ENCODE data around the gene SHLD1.
"Not testable (repeated sequence)": the region's sequence is repeated elsewhere in the genome, so short reads cannot be mapped to it uniquely, and the experiment has no call there.

Gene SHLD1

DNA sequence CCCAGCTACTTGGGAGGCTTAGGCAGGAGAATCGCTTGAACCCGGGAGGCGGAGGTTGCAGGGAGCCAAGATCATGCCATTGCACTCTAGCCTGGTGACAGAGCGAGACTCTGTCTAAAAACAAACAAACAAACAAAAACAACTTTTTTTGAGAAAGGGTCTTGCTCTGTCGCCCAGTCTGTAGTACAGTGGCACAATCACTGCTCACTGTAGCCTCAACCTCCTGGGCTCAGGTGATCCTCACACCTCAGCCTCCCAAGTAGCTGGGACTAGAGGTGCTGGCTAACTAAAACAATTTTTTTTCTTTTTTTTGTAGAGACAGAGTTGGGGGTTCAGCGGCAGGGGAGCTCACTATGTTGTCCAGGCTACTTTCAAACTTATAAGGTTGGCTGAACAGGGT, 28.8 kb upstream of the SHLD1 start:
- not testable (repeated sequence) for H2BK15ac ChIP-seq (ENCODE audit: low read length); H3K18ac ChIP-seq (ENCODE audit: low read length); H4K8ac ChIP-seq (ENCODE audit: low read depth, low read length); H3K4me1 ChIP-seq (ENCODE audit: control insufficient read depth in 2 of 2, insufficient read depth in 1 of 2, low read depth in 1 of 2, low read length in 2 of 2); DNase-seq (ENCODE audit: low spot score); H2BK12ac ChIP-seq (ENCODE audit: low read length); H3K9ac ChIP-seq (ENCODE audit: low read depth, low read length, poor library complexity); H3K36me3 ChIP-seq (replicated peaks in 1 of 2; ENCODE audit: control insufficient read depth in 2 of 2, insufficient read depth in 2 of 2, low read length in 2 of 2); H3K9me3 ChIP-seq (replicated peaks in 1 of 2; ENCODE audit: control insufficient read depth in 2 of 2, insufficient read depth in 1 of 2, low read depth in 1 of 2, low read length in 2 of 2); H2BK5ac ChIP-seq (ENCODE audit: low read length); H4K91ac ChIP-seq (ENCODE audit: low read depth, low read length, poor library complexity); H3K4ac ChIP-seq (ENCODE audit: low read length); H2AFZ ChIP-seq (ENCODE audit: low read length); H3K14ac ChIP-seq (ENCODE audit: low read length); H3K27ac ChIP-seq (replicated peaks; ENCODE audit: low read length); H2BK120ac ChIP-seq (ENCODE audit: low read depth, low read length); H2AK5ac ChIP-seq (ENCODE audit: low read depth, low read length); H3K23ac ChIP-seq (ENCODE audit: low read depth, low read length, poor library complexity); H3K79me1 ChIP-seq (ENCODE audit: low read depth, low read length); H3K4me3 ChIP-seq (ENCODE audit: low read length in 2 of 2); H3K4me2 ChIP-seq (ENCODE audit: insufficient read depth, low read length, poor library complexity, severe bottlenecking); H3K27me3 ChIP-seq (ENCODE audit: control insufficient read depth in 3 of 3, insufficient read depth in 3 of 3, low read depth in 1 of 3, low read length in 3 of 3)
- no CpG with 5 or more reads among the region's 6 CpGs for WGBS, 2 donors (ENCODE audit: extremely low coverage in 2 of 2, insufficient read length in 2 of 2, insufficient replicate concordance in 1 of 2)

DNA sequence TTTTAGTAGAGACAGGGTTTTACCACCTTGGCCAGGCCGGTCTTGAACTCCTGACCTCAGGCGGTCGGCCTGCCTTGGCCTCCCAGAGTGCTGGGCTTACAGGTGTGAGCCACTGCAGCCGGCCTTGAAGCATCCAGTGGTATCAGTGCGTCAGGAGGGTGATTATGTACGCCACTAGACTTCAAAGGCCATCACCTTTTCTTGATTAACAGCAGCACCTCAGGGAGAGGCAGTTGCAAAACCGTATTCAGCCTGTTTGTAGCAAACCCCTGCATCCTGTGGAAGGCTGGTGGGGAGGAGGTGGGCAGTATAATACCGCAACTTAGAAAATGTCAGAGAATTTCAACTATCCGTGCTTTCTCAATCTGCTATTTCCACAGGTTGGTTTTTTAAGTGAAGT, 27.3 kb upstream of the SHLD1 start:
- Histone ChIP-seq H3K23ac (ENCODE audit: low read depth, low read length, poor library complexity) (no peak overlapping the region), H2BK12ac (ENCODE audit: low read length) (no peak overlapping the region), H2BK5ac (ENCODE audit: low read length) (no peak overlapping the region), H4K91ac (ENCODE audit: low read depth, low read length, poor library complexity) (no peak overlapping the region), H3K36me3 (replicated peaks in 1 of 2; ENCODE audit: control insufficient read depth in 2 of 2, insufficient read depth in 2 of 2, low read length in 2 of 2) (no peaks in the 10 kb centered on the region), H3K9me3 (replicated peaks in 1 of 2; ENCODE audit: control insufficient read depth in 2 of 2, insufficient read depth in 1 of 2, low read depth in 1 of 2, low read length in 2 of 2) (peaks cover 0 to 2% of the 10 kb centered on the region in 2 donors), H3K9ac (ENCODE audit: low read depth, low read length, poor library complexity) (no peak overlapping the region), H3K79me1 (ENCODE audit: low read depth, low read length) (no peaks in the 10 kb centered on the region), H3K4me1 (ENCODE audit: control insufficient read depth in 2 of 2, insufficient read depth in 1 of 2, low read depth in 1 of 2, low read length in 2 of 2) (no peaks in the 10 kb centered on the region), H3K4me3 (ENCODE audit: low read length in 2 of 2) (no peak overlapping the region), H2BK120ac (ENCODE audit: low read depth, low read length) (no peak overlapping the region), H3K18ac (ENCODE audit: low read length) (no peak overlapping the region), H3K4me2 (ENCODE audit: insufficient read depth, low read length, poor library complexity, severe bottlenecking) (no peak overlapping the region), H3K27me3 (ENCODE audit: control insufficient read depth in 3 of 3, insufficient read depth in 3 of 3, low read depth in 1 of 3, low read length in 3 of 3) (no peaks in the 10 kb centered on the region), H4K8ac (ENCODE audit: low read depth, low read length) (no peak overlapping the region), H2AK5ac (ENCODE audit: low read depth, low read length) (no peak overlapping the region), H3K4ac (ENCODE audit: low read length) (no peak overlapping the region), H3K27ac (replicated peaks; ENCODE audit: low read length) (no peak overlapping the region), H2AFZ (ENCODE audit: low read length) (no peak overlapping the region), H2BK15ac (ENCODE audit: low read length) (no peak overlapping the region), H3K14ac (ENCODE audit: low read length) (no peak overlapping the region)
- no CpG with 5 or more reads among the region's 9 CpGs for WGBS, 2 donors (ENCODE audit: extremely low coverage in 2 of 2, insufficient read length in 2 of 2, insufficient replicate concordance in 1 of 2)
- DNase-seq (ENCODE audit: low spot score): no peak

DNA sequence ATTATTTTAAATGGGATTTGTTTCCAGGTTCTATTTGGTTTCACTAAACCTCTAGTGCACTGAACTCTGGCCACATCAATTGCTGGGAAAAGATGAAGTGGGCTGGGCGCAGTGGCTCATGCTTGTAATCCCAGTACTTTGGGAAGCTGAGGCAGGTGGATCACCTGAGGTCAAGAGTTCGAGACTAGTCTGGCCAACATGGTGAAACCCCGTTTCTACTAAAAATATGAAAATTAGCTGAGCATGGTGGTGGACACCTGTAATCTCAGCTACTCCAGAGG, 25.1 kb upstream of the SHLD1 start:
- not testable (repeated sequence) for H2BK5ac ChIP-seq (ENCODE audit: low read length); H3K27ac ChIP-seq (replicated peaks; ENCODE audit: low read length); H4K91ac ChIP-seq (ENCODE audit: low read depth, low read length, poor library complexity); DNase-seq (ENCODE audit: low spot score); H2BK12ac ChIP-seq (ENCODE audit: low read length); H3K4me2 ChIP-seq (ENCODE audit: insufficient read depth, low read length, poor library complexity, severe bottlenecking); H3K79me1 ChIP-seq (ENCODE audit: low read depth, low read length); H3K4ac ChIP-seq (ENCODE audit: low read length); H3K14ac ChIP-seq (ENCODE audit: low read length); H2BK15ac ChIP-seq (ENCODE audit: low read length); H3K4me1 ChIP-seq (ENCODE audit: control insufficient read depth in 2 of 2, insufficient read depth in 1 of 2, low read depth in 1 of 2, low read length in 2 of 2); H3K36me3 ChIP-seq (replicated peaks in 1 of 2; ENCODE audit: control insufficient read depth in 2 of 2, insufficient read depth in 2 of 2, low read length in 2 of 2); H2AK5ac ChIP-seq (ENCODE audit: low read depth, low read length); H3K9ac ChIP-seq (ENCODE audit: low read depth, low read length, poor library complexity); H2AFZ ChIP-seq (ENCODE audit: low read length); H3K9me3 ChIP-seq (replicated peaks in 1 of 2; ENCODE audit: control insufficient read depth in 2 of 2, insufficient read depth in 1 of 2, low read depth in 1 of 2, low read length in 2 of 2); H4K8ac ChIP-seq (ENCODE audit: low read depth, low read length); H3K27me3 ChIP-seq (ENCODE audit: control insufficient read depth in 3 of 3, insufficient read depth in 3 of 3, low read depth in 1 of 3, low read length in 3 of 3); H3K23ac ChIP-seq (ENCODE audit: low read depth, low read length, poor library complexity); H2BK120ac ChIP-seq (ENCODE audit: low read depth, low read length); H3K4me3 ChIP-seq (ENCODE audit: low read length in 2 of 2); H3K18ac ChIP-seq (ENCODE audit: low read length)
- WGBS, 2 donors (ENCODE audit: extremely low coverage in 2 of 2, insufficient read length in 2 of 2, insufficient replicate concordance in 1 of 2): no CpG with 5 or more reads among the region's 3 CpGs

DNA sequence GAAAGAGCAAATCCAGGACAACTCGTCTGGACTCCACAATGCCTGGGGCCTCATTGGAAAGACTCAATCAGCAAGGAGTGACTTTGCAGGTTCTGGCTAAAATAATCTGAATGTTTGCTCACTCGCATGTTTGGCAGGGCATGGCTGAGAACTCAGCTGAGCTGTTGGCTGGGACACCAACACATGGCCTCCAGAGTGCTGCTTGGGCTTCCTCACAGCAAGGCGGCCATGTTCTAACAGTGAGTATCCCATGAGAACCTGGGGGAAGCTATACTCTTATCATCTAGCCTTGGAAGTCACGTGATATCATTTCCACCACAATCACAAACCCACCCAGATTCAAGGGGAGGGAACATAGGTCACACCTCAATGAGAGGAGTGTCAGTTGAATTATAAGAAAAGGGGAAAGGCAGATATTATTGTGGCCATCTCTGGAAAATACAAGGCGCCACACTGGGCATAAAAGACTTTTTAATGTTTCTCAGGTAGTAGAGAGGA, 23.1 kb upstream of the SHLD1 start:
- H3K9ac ChIP-seq (ENCODE audit: low read depth, low read length, poor library complexity): no peak overlapping the region
- H2BK120ac ChIP-seq (ENCODE audit: low read depth, low read length): no peak overlapping the region
- H3K36me3 ChIP-seq (replicated peaks in 1 of 2; ENCODE audit: control insufficient read depth in 2 of 2, insufficient read depth in 2 of 2, low read length in 2 of 2): no peaks in the 10 kb centered on the region
- peaks cover 0 to 5% of the 10 kb centered on the region in 2 donors for H3K4me1 ChIP-seq (ENCODE audit: control insufficient read depth in 2 of 2, insufficient read depth in 1 of 2, low read depth in 1 of 2, low read length in 2 of 2)
- no CpG with 5 or more reads among the region's 5 CpGs for WGBS, 2 donors (ENCODE audit: extremely low coverage in 2 of 2, insufficient read length in 2 of 2, insufficient replicate concordance in 1 of 2)
- no peak overlapping the region for H3K14ac ChIP-seq (ENCODE audit: low read length)
- no peak overlapping the region for H2AK5ac ChIP-seq (ENCODE audit: low read depth, low read length)
- H2BK5ac ChIP-seq (ENCODE audit: low read length): no peak overlapping the region
- H2AFZ ChIP-seq (ENCODE audit: low read length): no peak overlapping the region
- H4K8ac ChIP-seq (ENCODE audit: low read depth, low read length): no peak overlapping the region
- no peak overlapping the region for H4K91ac ChIP-seq (ENCODE audit: low read depth, low read length, poor library complexity)
- H3K27me3 ChIP-seq (ENCODE audit: control insufficient read depth in 3 of 3, insufficient read depth in 3 of 3, low read depth in 1 of 3, low read length in 3 of 3): no peaks in the 10 kb centered on the region
- H3K4me2 ChIP-seq (ENCODE audit: insufficient read depth, low read length, poor library complexity, severe bottlenecking): no peak overlapping the region
- H3K23ac ChIP-seq (ENCODE audit: low read depth, low read length, poor library complexity): no peak overlapping the region
- H3K9me3 ChIP-seq (replicated peaks in 1 of 2; ENCODE audit: control insufficient read depth in 2 of 2, insufficient read depth in 1 of 2, low read depth in 1 of 2, low read length in 2 of 2): peaks cover 0 to 2% of the 10 kb centered on the region in 2 donors
- H3K79me1 ChIP-seq (ENCODE audit: low read depth, low read length): no peaks in the 10 kb centered on the region
- no peak overlapping the region for H3K18ac ChIP-seq (ENCODE audit: low read length)
- H2BK15ac ChIP-seq (ENCODE audit: low read length): no peak overlapping the region
- no peak overlapping the region for H3K4ac ChIP-seq (ENCODE audit: low read length)
- no peak overlapping the region for H3K4me3 ChIP-seq (ENCODE audit: low read length in 2 of 2)
- DNase-seq (ENCODE audit: low spot score): no peak
- H2BK12ac ChIP-seq (ENCODE audit: low read length): no peak overlapping the region
- H3K27ac ChIP-seq (replicated peaks; ENCODE audit: low read length): no peak overlapping the region

Data from neuronal stem cell (in vitro differentiated cells).